CD4-positive, alpha-beta T cell treated with Interleukin-1 beta for 1 hour (primary cell): Measurements from ENCODE around the gene EFCAB9.
"Not testable (repeated sequence)": the region's sequence is repeated elsewhere in the genome, so short reads cannot be mapped to it uniquely, and the experiment has no call there.

Experiments
- DNase-seq, 2 donors: peaks; one replicate each; pipeline ENCODE4 v3.0.0-alpha.2; 2020 to 2022

The EFCAB9 gene

DNA sequence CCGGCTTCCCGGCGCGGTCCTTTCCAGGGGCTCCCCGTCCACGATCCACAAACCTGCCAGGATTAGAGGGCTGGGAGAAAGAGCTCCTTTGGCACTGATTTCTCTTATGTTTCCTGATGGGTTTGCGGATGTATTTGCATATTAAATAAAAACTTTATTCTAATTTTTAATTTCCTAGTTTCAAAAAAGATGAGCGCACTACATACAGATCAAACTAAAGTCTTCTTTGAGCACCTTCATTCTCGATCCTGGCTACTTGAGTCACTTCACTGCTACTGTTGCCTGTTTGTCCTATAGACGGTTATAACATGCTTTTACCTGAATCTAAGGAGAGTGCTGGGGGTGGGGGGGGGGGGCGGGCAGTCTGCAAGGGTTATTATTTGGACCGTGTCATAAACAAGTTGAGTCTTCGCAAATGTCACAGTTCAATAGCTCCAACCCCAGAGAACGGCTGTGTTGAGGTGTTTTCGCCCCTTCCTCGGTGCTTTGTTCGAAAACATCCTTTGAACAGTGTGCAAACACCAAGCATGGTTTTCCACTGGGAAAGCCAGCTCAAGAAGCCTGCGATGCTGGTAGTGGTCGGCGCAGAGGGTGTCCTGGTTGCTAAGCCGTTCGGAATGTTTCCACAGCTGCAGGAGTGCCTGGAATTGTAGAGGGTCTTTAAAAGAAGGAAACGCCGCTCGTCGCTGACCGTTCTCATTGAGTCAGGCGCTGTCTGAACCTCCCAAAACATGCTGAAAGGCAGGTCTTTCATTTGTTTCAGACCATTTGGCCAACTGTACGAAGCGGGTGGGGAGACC, 4.9 kb upstream of the EFCAB9 start:
- DNase-seq: no peak

DNA sequence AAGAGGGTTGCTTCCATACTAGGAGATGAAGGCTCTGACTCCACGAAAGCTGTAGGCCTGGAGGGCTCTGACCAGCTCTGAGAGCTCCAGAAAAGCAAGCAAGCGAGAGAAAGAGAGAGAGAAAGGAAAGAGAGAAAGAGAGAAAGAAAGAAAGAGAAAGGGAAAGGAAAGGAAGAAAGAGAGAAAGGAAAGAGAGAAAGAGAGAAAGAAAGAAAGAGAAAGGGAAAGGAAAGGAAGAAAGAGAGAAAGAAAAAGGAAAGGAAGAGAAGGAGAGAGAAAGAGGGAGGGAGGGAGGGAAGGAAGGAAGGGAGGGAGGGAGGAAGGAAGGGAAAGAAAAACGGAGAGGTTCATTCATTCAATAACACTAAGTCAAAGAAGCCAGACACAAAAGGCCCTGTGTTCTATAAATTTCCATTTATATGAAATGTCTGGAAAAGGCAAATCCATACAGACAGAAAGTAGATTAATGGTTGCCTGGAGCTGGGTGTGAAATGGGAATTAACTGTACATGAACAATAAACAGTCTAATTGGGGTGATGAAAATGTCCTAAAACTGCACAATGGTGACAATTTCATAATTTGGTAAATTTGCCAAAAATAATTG, 4.2 kb upstream of the EFCAB9 start:
- DNase-seq: no peak

DNA sequence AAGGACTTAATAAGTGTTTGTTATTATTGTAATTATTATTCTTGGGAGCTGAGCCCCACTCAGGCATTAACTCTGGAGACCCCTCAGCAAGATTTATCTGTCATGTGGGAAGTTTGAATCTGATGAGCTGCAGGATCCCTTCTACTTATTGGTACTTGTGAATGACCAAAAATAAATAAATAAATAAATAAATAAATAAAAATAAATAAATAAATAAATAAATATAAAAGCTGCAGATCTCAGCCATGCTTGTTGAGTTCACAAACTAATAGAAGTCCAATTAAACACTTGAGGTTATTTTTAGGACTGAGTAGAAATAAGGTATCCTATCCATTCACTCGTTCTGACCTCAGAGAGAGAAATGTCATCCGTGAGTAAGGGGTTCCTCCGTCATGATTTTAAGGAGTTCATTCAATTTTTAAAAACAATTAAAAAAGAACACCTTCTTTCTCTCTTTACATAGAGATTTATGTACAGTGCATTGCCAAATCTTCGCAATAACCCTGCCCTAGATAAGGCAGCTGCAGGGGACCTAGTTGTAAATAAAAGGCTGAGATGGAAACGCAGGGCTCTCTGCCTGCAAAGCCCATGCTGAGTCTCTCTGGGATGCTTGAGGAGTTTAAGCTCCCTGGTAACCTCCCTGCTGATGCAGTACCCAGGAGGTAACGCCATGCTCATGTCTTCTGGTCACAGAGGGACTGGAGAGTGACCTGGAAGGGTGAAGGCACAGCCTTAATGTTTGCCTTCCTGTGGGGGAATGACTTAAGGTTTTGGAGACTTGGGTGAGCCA, 1.2 kb downstream of the EFCAB9 start:
- no peak for DNase-seq

DNA sequence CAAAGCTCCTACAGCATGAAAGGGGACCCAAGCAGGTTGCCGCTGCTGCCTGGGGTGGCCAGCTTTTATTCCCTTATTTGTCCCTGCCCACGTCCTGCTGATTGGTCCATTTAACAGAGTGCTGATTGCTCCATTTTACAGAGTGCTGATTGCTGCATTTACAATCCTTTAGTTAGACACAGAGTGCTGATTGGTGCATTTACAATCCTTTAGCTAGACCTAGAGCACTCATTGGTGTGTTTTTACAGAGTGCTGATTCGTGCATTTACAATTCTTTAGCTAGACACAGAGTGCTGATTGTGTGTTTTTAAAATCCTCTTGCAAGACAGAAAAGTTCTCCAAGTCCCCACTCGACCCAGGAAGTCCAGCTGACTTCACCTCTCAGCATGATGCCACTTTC, 3.8 kb downstream of the EFCAB9 start:
- not testable (repeated sequence) for DNase-seq

DNA sequence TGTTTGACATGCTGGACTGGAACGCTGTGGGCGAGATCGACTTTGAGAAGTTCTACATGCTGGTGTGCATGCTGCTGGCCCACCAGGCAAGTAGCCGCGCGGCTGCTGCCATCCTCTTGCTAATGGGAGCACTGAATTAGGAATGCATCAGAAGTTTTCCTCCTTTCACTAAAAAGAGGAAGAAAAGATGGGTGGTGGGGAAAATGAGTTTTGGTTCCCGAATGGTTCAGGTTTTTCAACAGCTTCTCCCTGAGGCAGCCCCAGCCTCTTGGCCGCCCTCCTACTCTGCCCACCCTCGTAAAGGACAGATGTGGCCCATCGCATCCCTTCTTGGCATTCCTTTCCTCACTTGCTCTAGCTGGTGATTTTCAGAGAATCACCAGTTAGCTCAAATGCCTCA, 5.5 kb downstream of the EFCAB9 start:
- DNase-seq: no peak

DNA sequence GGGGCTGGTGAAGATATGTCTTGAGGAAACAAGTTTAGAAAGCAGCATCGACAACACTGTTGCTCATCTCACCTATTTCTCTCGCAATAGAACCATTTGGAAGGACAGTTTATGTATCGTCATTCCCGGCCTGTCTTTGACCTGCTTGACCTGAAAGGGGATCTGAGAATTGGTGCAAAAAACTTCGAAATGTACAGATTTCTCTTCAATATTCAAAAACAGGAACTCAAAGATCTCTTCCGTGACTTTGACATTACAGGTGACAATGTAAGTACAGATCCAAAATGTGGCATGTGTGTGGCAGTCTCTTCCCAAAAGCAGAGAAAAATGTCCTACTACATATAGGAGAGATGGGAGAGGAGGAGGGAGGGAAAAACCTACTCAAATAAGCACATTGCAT, 6.5 kb downstream of the EFCAB9 start:
- DNase-seq: no peak

DNA sequence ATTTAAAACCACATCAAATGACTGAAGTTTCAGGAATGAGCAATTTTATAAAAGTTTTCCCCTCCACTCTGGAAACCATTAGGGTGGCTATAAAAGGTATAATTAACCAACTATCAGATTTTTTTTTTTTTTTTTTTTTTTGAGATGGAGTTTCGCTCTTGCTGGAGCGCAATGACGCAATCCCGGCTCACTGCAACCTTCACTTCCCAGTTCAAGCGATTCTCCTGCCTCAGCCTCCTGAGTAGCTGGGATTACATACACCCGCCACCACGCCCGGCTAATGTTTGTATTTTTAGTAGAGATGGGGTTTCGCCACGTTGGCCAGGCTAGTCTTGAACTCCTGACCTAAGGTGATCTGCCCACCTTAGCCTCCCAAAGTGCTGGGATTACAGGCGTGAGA, 12.0 kb downstream of the EFCAB9 start:
- not testable (repeated sequence) for DNase-seq

DNA sequence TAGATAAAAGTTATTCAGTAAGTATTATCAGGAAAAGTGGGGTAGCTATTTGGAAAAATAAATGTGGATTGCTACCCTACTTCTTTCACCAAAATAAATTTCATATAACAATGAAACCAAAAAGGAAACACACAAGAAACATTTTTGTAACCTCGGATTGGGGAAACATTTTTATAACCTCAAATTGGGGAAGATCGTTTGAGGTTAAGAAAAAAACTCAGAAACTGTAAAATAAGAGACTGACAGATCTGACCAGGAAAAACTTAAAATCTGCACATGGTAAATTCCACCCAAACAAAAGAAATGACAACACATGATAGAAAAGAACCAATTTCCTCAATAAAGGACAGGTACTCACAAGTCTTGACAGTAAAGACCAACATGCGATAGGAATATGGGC, 13.5 kb downstream of the EFCAB9 start:
- DNase-seq: no peak

DNA sequence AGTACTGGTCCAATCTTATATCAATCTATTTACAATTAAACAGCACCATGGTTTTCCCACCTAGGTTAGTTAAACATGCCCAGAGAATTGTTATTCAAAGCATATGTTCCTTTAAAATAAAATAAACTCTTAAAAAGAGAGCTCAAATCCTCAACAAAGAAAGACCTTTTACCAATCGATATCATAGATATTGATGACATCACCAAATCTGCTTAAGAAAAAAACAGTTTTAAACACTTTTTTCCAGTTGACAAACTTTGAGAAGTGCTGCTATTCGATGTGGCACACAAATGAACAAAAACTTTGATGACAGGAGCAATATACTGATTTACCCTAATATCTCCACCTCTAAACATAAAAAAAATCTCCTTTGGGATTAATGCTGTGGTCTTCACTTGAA, 15.7 kb downstream of the EFCAB9 start:
- DNase-seq: no peak

DNA sequence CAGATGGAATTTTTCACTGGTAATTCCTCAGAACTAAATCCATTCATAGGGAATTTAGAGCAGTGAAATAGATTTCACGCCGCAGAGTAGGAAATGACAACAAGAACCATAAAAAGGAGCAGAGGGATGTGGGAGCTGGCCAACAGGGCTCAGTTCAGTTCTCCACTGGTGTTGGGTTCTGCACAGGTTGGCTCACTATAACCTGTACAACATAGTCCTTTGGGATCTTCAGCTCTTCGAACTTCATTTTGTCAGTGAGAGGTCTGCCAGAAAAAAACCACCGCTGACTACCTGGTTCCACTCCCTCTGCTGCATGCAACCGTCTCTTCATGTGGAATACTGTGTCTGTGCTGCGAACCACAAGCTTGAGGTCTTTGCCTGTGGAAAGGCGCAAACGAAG, 17.7 kb downstream of the EFCAB9 start:
- no peak for DNase-seq

DNA sequence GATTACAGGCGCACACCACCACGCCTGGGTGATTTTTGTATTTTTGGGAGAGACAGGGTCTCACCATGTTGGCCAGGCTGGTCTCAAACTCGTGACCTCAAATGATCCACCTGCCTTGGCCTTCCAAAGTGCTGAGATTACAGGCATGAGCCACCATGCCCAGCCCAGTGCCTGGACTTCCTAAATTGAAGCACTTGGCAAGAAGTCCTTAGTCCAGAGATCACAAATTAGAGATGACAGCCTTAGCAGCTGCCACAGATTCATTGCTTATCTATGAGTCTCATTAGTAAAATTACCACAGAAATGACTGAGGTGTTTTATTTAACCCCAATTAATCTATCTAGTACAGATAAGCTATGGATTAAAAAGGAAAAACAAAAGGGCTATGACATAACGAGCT, 19.2 kb downstream of the EFCAB9 start:
- no peak for DNase-seq

DNA sequence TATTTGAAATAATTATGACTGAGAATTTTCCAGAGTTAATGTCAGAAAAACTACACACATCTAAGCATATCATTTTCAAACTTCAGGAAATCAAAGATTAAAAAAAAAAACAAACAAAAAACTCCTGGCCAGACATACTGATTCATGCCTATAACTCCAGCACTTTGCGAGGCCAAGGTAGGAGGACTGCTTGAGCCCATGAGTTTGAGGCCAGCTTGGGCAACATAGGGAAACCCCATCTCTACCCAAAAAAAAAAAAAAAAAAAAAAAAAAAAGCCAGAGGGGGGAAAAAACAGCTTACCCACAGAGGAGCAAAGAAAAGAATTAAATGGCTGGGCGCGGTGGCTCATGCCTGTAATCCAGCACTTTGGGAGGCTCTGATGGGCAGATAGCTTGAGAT, 22.4 kb downstream of the EFCAB9 start:
- DNase-seq: no peak

DNA sequence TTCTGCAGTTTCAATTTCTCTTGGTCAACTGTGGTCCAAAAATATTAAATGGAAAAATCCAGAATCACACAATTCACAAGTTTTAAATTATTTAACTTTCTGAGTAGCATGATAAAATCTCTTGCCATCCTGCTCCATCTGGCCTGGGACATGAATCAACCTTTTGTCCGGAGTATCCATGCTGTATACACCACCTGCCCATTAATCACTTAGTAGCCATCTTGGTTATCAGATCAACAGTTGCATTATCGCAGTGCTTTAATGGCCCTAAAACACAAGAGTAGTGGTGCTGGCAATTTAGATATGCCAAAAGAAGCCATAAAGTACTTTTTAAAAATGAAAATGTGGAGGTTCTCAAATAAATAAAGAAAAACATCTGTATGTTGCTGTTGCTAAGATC, 25.3 kb downstream of the EFCAB9 start:
- no peak for DNase-seq

DNA sequence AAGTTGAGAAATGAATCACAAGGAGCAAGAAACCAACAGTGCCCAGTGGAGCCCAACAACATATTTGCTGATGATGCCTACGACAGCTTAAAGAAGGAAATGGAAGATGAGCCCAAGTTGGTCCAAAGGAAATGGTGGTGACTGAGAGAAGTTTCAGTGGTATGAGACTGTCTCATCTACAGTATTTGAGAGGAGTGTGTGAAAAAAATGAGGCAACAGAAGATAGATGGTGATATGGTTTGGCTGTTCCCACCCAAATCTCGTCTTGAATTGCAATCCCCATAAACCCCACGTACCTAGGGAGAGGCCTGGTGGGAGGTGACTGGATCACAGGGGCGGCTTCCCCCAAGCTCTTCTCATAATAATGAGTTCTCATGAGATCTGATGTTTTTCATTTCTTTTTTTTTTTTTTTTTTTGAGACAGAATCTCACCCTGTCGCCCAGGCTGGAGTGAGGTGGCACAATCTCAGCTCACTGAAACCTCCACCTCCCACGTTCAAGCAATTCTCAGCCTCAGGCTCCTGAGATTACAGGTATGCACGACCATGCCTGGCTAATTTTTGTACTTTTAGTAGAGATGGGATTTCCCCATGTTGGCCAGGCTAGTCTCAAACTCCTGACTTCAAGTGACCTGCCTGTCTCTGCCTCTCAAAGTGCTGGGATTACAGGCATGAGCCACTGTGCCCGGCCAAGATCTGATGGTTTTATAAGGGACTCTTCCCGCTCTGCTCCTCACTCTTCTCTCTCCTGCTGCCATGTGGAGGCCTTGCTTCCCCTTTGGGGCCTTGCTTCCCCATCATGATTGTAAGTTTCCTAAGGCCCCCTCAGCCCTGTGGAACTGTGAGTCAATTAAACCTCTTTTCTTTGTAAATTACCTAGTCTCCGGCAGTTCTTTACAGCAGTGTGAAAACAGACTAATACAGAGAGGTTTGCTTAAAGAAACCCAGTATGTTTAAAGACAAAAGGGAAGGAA, 30.2 kb downstream of the EFCAB9 start:
- no peak for DNase-seq

DNA sequence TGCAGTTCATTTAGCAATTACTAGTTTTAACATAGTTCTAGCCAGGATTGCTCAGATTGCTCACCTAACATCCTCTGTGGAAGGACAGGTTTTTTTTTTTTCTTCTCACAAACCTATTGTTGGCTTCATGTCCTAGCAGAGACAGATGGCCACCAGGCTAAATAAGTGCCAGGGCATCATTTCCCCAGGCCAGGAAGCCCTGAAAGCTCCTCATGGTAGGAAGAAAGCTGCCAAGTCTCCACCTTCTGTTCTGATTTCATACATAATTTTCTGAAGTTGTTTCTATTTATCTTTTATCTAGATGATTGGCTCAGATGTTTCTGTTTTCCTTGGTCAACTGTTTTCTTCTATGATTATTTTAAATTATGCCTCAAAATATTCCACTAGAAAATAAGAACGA, 31.0 kb downstream of the EFCAB9 start:
- DNase-seq: no peak

DNA sequence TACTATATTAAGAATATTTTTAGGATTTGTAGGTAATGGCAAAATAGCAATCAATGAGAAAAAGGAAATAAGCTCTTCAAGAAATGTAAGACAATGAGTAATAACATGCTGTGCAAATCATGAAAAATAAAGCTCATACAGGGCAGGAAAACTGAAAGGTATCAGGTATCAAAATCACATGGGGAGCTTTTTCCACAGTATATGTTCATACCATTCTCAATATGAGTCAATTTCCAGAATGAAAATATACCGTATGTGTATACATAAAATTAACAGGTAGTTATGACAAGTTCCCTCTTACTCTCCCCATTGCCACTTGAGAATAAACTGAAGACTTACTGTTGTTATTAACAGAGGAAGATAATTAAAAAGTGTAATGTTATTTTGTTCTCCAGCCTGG, 35.9 kb downstream of the EFCAB9 start:
- DNase-seq: no peak

DNA sequence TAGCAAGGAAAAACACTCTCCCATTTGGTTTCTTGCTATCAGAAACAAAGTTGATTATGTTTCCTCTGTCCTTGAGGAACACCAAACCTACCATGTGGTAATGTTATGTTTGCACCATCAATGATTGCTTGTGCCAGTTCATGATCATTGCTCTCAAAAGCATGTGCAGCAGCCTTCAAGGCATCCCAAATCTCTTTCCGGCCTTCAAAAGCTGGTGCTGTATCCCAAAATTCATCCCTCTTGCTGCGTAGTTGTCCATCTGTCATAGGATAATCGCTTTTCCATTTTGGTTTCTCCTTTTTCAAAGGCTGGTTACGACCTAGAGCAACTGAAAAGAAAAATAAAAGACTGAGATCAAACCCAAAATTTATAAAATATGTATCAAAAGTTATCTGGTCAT, 40.1 kb downstream of the EFCAB9 start:
- no peak for DNase-seq

DNA sequence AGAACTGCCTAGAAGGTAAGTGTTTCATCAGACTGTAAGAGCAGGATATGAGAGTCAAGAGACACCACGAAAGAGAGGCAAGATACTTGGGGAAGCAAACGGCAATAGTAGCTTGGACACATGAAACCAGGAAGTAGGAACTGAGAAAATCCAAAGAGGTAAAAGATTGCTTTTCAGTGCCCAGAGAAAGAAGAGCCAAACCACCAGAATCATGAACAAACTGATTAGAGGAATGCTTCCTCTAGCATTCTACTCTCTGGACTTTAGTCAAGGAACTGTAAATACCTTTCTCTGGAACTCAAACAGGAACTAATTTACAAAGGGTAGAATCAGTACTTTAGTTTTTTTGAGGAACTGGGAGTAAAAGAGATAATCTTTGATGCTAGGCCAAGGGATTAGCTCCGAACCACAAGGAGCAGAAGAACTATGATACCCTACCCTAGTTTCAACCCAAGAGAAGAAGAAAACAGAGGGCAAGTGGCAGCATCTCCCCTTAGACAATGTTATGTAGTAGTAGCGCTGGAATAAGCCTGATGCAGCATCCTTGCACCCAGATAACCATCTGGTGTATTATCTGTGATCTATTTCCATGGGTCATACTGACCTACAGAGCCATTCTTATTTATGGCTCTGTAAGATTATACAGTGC, 41.3 kb downstream of the EFCAB9 start:
- no peak for DNase-seq

DNA sequence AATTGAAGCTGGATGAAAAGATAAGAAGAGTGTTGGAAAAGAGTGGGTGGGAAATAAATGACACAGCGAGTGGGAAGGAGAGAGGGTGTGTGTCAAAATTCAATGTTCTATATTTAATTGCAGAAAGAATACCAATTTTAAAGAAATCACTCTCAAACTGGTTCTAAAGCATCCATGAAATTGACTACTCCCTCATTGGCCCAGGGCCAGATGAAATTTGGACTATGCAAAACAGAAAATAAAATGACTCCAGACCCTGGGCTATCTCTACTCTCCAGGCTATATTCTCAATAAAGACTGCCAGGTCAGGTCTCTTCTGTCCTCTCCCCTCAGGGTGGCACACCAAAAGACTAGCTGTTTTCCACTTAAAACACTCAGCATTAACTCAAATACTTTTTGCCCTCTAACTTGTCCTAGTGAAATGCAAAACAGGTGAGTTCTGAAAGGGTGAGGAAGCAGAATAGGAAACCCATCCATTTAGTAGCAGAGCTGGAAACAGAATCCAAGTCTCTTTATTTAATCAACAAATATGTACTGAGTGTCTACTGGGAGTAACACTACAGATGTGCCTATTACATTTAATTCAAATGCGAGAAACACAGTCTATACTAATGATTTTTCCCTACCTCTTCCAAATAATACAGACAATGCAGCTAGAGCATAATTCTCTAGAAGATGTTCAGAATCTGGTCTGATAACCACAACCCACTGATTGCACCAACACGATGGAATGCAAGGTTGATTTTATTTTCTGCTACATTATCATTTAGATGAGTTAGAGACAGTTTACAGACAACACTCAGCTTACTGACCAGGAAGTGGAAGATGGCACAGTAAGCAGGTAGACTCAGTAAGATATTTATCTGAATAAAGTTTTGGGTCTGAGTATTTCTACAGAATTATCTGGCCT, 42.1 kb downstream of the EFCAB9 start:
- no peak for DNase-seq

DNA sequence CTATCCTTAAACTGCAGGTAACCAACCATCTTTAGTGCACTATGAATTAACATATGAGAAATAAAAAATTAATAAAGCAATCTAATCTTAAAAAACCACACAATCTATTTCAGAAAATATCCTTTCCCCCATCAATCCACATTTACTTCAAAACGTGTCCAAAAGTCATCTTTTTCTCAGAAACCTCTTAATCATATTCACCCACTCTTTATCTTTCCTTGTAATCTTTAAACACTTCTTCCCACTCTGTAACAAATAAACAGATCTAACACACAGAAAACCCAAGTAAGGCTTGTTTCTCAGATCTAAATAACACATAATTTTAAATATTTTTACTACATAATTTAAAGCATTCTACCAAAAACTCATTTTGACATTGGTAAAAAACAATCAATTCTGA, 44.4 kb downstream of the EFCAB9 start:
- no peak for DNase-seq

DNA sequence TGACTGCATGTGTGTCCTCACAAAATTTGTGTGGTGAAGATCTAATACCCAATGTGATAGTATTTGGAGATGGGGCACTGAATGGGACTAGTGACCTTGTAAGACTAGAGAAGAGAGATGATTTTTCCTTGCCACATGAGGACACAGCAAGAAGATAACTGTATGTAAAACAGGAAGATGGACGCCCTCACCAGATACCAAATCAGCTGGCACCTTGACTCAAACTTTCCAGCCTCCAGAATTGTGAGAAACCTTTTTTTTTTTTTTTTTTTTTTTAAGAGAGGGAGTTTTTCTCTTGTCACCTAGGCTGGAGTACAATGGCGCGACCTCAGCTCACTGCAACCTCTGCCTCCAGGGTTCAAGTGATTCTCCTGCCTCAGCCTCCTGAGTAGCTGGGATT, 49.3 kb downstream of the EFCAB9 start:
- no peak for DNase-seq
